Sigmoid colon (tissue), 7 donors: ENCODE data around the gene UBE3C. TPM values are rescaled to one million over a fixed set of nuclear protein-coding genes. Genes with fewer than 3 reads are reported as not detected.
"Not testable (repeated sequence)": the region's sequence is repeated elsewhere in the genome, so short reads cannot be mapped to it uniquely, and the experiment has no call there.

Experiments
- DNase-seq: peaks from one replicate; pipeline ENCODE4 v3.0.0-alpha.2; 2019
- H3K27ac ChIP-seq, 4 donors: fragments of 200-600 bp; sonication (generic); one replicate each; pipeline ENCODE4 v1.5.1; 2016 to 2019; ENCODE audit warnings: mild to moderate bottlenecking in 1 of 4
- H3K27me3 ChIP-seq, 3 donors: fragments of 200-600 bp; sonication (generic); one replicate each; pipeline ENCODE4 v1.5.1; 2019; ENCODE audit warnings: mild to moderate bottlenecking in 1 of 3
- H3K36me3 ChIP-seq, 4 donors: fragments of 200-600 bp; sonication (generic); one replicate each; pipeline ENCODE4 v1.5.1; 2016 to 2019
- H3K4me1 ChIP-seq, 4 donors: fragments of 200-600 bp; sonication (generic); one replicate each; pipeline ENCODE4 v1.5.1; 2017 to 2019
- H3K4me3 ChIP-seq, 4 donors: fragments of 200-600 bp; sonication (generic); one replicate each; pipeline ENCODE4 v1.5.1; 2017 to 2019; ENCODE audit warnings: mild to moderate bottlenecking in 2 of 4, moderate library complexity in 1 of 4
- H3K9me3 ChIP-seq, 4 donors: fragments of 200-600 bp in 3 of 4; sonication (generic) in 3 of 4; one replicate each; pipeline versions ENCODE4 v1.5.1 to v1.6.1; 2013 to 2019
- EP300 ChIP-seq, 4 donors: sonication (generic); formaldehyde crosslinking; IDR thresholded peaks; one replicate each; pipeline ENCODE4 v1.6.1; 2017; ENCODE audit warnings: antibody characterized with exemption in 4 of 4
- POLR2A ChIP-seq, 2 donors: fragments of 450-650 bp; IDR thresholded peaks; one replicate each; pipeline ENCODE4 v1.6.1; 2016; ENCODE audit warnings: antibody characterized with exemption in 2 of 2, mild to moderate bottlenecking in 2 of 2, moderate library complexity in 2 of 2
- POLR2AphosphoS5 ChIP-seq, 4 donors: sonication (generic); formaldehyde crosslinking; IDR thresholded peaks; one replicate each; pipeline ENCODE4 v1.6.1; 2017; ENCODE audit warnings: antibody characterized with exemption in 4 of 4
- WGBS, 2 donors: extraction: QIAGEN DNeasy Blood & Tissue Kit; methylation state at CpG; one replicate each; pipeline ENCODE4 v1.1.7; 2013; 5-methylcytosine and 5-hydroxymethylcytosine counted together
- intact Hi-C: fragments of 100-400 bp; cut with DNase I; formaldehyde crosslinking; loops from one replicate; pipeline ENCODE4 v1.15.1; 2023
- polyA plus RNA-seq, 3 donors: library from polyadenylated mRNA; stranded (reverse); fragments of 200-250 nt; gene quantifications; one replicate each; pipeline ENCODE4 v1.2.3, GENCODE V29; 2013
- total RNA-seq, 4 donors: library from RNA; depleted of rRNA; stranded (reverse); fragments of >200 nt; gene quantifications; one replicate each; pipeline ENCODE4 v1.1.0, GENCODE V29; 2016
- TF ChIP-seq, protein P1 (sequence below), 4 experiments: fragments of 450-650 bp in 3 of 4; fragments of 200-600 bp in 1 of 4; IDR thresholded peaks; one replicate each; pipeline ENCODE4 v1.5.1; 2016 to 2019; ENCODE audit warnings: antibody characterized with exemption in 4 of 4, mild to moderate bottlenecking in 3 of 4, moderate library complexity in 2 of 4
- donor health status: healthy with polysubstance abuse.
- donor health status: Bipolar disorder and iron deficiency.
- donor health status: healthy.

UBE3C gene
- total and polyA plus RNA-seq, 7 donors = 21.0 to 84.2 (median 55.7) TPM

DNA sequence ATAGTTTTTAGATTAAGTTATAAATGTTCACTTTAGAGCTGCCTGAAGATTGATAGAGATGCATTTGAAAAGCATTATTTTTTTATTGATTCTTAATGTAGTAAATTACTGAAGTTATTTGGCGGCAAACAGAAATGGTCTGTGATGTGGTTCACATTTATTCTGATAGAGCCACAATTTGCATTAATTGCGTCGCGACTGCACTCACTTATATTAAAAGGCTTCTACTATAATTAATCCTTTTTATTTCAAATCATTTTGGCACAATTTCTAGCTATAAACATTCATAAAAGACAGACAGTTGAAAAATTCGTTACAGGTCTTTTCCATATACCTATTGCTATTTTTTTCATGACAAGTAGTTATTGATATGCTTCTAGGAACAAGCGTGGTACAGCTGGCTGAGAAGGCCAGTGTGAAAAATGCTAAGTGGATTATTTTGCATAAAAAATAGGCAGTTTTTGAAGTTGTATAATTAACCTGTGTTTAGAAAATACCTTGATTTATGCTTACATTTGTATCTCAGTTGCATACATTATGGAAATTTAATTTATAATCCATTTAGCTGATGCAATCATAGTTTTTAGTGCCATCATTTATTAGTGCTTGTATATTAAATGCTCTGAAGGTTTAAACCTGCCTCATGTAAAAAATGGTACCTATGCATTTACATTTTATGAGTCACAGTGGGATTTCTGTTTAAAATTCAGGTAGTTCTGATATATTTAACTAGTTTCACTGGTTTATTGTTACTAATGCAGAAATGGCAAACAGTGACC lies 106.0 kb downstream of the UBE3C start:
- WGBS, 2 donors = 87 to 93% methylated on average over 6 of the region's 6 CpGs
- H3K4me3 ChIP-seq = no peak overlapping the region
- no peaks in the 10 kb centered on the region for H3K4me1 ChIP-seq
- TF ChIP-seq EP300 (IDR thresholded peaks at IDR 0.05) (no peak), POLR2AphosphoS5 (IDR thresholded peaks at IDR 0.05) (no peak), POLR2A (IDR thresholded peaks at IDR 0.05) (no peak)
- TF ChIP-seq, protein P1, sequence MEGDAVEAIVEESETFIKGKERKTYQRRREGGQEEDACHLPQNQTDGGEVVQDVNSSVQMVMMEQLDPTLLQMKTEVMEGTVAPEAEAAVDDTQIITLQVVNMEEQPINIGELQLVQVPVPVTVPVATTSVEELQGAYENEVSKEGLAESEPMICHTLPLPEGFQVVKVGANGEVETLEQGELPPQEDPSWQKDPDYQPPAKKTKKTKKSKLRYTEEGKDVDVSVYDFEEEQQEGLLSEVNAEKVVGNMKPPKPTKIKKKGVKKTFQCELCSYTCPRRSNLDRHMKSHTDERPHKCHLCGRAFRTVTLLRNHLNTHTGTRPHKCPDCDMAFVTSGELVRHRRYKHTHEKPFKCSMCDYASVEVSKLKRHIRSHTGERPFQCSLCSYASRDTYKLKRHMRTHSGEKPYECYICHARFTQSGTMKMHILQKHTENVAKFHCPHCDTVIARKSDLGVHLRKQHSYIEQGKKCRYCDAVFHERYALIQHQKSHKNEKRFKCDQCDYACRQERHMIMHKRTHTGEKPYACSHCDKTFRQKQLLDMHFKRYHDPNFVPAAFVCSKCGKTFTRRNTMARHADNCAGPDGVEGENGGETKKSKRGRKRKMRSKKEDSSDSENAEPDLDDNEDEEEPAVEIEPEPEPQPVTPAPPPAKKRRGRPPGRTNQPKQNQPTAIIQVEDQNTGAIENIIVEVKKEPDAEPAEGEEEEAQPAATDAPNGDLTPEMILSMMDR (IDR thresholded peaks at IDR 0.05) = no peak
- peaks cover 0 to 16% (median 8%) of the 10 kb centered on the region in 4 donors for H3K36me3 ChIP-seq
- no peaks in the 10 kb centered on the region for H3K9me3 ChIP-seq
- intact Hi-C loops = no loop called here
- no peak for DNase-seq
- H3K27ac ChIP-seq = no peak overlapping the region
- H3K27me3 ChIP-seq = no peaks in the 10 kb centered on the region

DNA sequence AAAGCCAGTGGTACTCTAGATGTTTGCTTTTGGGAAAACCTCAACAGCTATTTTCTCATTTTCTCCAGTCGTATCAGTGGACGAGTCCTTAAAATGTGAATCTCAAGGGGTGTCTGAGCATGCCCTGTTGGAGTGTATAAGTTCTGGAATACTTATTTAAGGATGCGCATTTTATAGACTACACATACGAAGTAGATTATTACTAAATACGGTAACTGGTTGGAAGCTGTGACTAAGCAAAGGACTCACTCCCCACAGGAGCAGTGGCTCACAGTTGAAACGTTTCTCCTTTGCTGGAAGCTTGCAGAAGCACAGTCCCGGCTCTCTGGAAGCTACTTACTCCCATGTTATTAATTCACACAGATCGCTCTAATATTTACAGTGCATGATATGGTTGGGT lies 107.3 kb downstream of the UBE3C start:
- intact Hi-C loops = no loop called here
- H3K27me3 ChIP-seq = no peaks in the 10 kb centered on the region
- no peak for TF ChIP-seq POLR2A (IDR thresholded peaks at IDR 0.05)
- TF ChIP-seq, protein P1 (IDR thresholded peaks at IDR 0.05) = no peak
- no peak for TF ChIP-seq POLR2AphosphoS5 (IDR thresholded peaks at IDR 0.05)
- no peak for TF ChIP-seq EP300 (IDR thresholded peaks at IDR 0.05)
- H3K27ac ChIP-seq = no peak overlapping the region
- H3K4me1 ChIP-seq = no peaks in the 10 kb centered on the region
- DNase-seq = no peak
- no peak overlapping the region for H3K4me3 ChIP-seq
- 94 to 96% methylated on average over 8 of the region's 8 CpGs for WGBS, 2 donors
- peaks cover 0 to 20% (median 9%) of the 10 kb centered on the region in 4 donors for H3K36me3 ChIP-seq
- no peaks in the 10 kb centered on the region for H3K9me3 ChIP-seq

DNA sequence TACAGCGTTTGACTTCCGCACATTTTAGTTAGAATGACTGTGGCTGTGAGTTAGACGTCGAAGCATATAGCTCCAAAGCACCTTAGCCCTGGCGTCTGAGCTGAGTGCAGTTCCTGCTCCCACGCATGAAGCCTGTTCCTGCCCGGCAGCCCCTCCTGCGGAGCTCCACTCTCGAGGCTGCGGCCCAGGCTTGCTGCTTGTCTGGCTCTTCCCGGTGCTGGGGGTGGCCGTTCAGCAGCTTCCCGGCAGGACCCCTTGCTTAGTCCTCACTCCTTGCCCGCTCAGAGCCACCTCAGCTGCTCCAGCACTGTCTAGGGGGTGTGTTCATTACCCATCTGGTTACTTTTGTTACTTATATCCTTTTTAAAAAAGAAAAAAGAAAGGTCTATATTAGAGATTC lies 109.9 kb downstream of the UBE3C start:
- H3K4me1 ChIP-seq = no peaks in the 10 kb centered on the region
- no peak for DNase-seq
- H3K4me3 ChIP-seq = no peak overlapping the region
- peaks cover 0 to 32% (median 9%) of the 10 kb centered on the region in 4 donors for H3K36me3 ChIP-seq
- no peak overlapping the region for H3K27ac ChIP-seq
- intact Hi-C loops = no loop called here
- H3K27me3 ChIP-seq = no peaks in the 10 kb centered on the region
- no peak for TF ChIP-seq POLR2AphosphoS5 (IDR thresholded peaks at IDR 0.05)
- no peak for TF ChIP-seq POLR2A (IDR thresholded peaks at IDR 0.05)
- TF ChIP-seq, protein P1 (IDR thresholded peaks at IDR 0.05) = no peak
- no peak for TF ChIP-seq EP300 (IDR thresholded peaks at IDR 0.05)
- H3K9me3 ChIP-seq = no peaks in the 10 kb centered on the region
- 96% methylated on average over 14 of the region's 14 CpGs for WGBS, 2 donors

DNA sequence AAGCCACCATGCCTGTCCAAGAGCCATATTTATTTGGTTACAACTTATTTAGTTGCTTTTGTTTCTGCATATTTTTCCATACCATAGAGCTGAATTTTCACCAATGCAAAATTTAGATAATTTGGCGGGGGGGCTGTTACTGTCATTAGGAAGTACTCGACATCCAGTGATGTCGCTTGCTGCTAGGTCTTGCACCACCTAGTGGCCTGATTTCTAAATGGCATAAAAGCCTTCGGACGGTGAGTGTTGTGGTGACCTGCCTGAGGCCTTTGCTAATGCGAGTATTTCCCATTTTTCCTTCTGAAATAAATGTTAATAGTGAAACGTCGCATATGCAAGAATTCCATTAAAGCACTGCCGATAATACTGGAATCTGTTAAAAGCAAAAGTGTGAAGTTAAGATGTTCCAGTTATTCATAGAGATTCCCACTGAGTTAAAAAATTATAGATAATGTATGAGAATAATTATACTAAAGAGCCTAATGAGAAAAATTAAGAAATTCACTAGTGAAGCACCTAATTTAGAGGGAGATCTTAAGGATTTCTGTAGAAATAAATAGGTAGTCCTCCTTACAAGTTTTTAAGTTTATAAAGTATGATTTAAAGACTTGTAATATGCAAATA lies 112.0 kb downstream of the UBE3C start:
- TF ChIP-seq POLR2A (IDR thresholded peaks at IDR 0.05) (no peak), EP300 (IDR thresholded peaks at IDR 0.05) (no peak), POLR2AphosphoS5 (IDR thresholded peaks at IDR 0.05) (no peak)
- TF ChIP-seq, protein P1 (IDR thresholded peaks at IDR 0.05) = peak; percentile 12 to 81 (median 50)
- 34 to 41% methylated on average over 9 of the region's 9 CpGs for whole genome bisulfite sequencing, 2 donors
- Histone ChIP-seq H3K9me3 (no peaks in the 10 kb centered on the region), H3K4me1 (no peaks in the 10 kb centered on the region), H3K27ac (no peak overlapping the region), H3K27me3 (no peaks in the 10 kb centered on the region), H3K36me3 (peaks cover 0 to 53% (median 23%) of the 10 kb centered on the region in 4 donors), H3K4me3 (no peak overlapping the region)
- intact Hi-C loops = no loop called here
- DNase-seq = no peak

DNA sequence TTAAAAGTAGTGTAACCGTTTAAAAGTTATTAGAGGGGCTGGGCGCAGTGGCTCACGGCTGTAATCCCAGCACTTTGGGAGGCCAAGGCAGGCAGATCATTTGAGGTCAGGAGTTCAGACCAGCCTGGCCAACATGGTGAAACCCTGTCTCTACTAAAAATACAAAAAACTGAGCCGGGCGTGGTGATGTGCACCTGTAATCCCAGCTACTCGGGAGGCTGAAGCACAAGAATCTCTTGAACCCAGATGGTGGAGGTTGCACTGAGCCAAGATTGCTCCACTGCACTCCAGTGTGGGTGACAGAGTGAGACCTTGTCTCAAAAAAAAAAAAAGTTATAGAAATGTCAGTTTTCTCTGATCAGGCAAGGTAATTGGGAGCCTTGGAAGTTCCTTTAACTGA lies 113.1 kb downstream of the UBE3C start:
- H3K4me3 ChIP-seq, H3K9me3 ChIP-seq, H3K27ac ChIP-seq, H3K27me3 ChIP-seq, intact Hi-C loops, H3K4me1 ChIP-seq, DNase-seq: not testable (repeated sequence)
- H3K36me3 ChIP-seq = peaks cover 0 to 64% (median 34%) of the 10 kb centered on the region in 4 donors
- WGBS, 2 donors = 93 to 95% methylated on average over 6 of the region's 6 CpGs
